GM21717 (cell line): ENCODE results near the gene PHRF1.

Experiments used
- ATAC-seq: cut with Tn5 transposase; IDR thresholded peaks from one replicate; pipeline ENCODE4 v1.9.1; 2021; ENCODE audit warnings: mild to moderate bottlenecking, moderate library complexity; ENCODE audit not compliant: unreplicated experiment

The PHRF1 gene

DNA sequence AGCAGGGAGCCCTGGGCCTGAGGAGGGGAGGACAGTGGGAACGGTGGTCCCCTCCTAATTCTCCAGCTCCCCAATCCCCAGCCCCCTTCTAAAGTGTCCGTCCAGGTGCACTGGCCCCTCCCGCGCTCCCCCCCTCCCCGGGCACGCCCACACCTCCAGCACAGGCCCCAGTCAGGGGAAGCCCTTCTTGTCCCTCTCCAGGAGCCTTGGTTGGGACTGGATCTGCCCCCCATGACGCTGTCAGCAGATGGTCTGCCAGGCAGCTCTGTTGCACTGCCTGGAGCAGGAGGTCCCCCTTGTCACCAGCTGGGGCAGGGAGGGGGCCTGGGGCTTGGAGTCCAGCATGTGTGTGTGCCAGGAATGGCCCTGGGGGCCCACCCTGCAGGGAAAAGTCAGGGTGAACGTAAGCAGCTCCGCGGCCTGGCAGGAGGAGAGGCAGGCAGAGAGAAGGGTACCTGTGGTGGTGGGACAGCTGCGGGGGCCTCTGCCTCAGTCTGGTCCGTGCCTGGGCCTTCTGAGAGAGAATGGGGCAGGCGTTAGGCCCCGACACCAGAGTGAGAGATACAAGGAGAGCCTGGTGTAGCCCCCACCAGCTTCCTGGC, 37.9 kb downstream of the PHRF1 start:
- ATAC-seq, result no peak

GRCh38 chr11:614623-615503, 38.6 kb downstream of the PHRF1 start:
- ATAC-seq, result peak; percentile 11

DNA sequence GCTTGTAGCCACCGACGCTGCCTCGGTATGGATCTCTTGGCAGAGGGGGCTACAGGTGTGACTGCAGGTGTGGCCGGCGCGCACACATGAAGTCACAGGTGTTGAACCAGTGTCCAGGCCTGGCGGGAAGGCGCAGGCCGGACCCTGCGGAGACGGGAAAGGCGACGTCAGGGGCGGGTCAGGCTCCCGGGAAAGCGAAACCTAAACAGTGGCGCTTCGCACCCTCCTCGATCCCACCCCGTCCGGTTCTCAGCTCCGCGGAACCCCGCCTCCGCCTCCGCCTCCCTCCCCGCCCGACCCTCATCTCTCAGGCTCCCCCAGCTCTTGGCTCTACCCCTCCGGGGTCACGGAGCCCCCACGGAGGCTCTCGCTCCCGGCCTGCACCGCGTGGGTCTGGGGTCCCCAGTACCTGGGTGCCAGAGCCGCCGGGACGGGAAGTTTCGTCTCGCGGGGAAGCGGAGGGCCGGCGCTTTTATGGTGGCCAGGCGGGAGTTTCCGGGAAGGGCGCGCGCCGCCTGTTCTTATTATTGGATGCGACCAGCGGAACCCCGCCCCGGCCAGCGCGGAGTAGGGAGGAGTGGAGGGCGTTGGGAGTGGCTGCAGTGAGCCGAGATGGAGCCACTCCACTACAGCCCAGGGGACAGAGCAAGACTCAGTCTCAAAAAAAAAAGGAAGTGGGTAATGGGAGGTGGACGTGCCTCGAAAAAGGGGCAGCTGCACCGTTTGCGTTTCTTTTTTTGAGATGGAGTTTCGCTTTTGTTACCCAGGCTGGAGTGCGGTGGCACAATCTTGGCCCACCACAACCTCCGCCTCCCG, 39.4 kb downstream of the PHRF1 start, which contains the start of gene IRF7:
Gene IRF7 (minus strand): TSS at position 447 of the 816 bp plus-strand sequence. CDS start 586 bp downstream, outside the sequence.
- ATAC-seq, result peak; percentile 75

DNA sequence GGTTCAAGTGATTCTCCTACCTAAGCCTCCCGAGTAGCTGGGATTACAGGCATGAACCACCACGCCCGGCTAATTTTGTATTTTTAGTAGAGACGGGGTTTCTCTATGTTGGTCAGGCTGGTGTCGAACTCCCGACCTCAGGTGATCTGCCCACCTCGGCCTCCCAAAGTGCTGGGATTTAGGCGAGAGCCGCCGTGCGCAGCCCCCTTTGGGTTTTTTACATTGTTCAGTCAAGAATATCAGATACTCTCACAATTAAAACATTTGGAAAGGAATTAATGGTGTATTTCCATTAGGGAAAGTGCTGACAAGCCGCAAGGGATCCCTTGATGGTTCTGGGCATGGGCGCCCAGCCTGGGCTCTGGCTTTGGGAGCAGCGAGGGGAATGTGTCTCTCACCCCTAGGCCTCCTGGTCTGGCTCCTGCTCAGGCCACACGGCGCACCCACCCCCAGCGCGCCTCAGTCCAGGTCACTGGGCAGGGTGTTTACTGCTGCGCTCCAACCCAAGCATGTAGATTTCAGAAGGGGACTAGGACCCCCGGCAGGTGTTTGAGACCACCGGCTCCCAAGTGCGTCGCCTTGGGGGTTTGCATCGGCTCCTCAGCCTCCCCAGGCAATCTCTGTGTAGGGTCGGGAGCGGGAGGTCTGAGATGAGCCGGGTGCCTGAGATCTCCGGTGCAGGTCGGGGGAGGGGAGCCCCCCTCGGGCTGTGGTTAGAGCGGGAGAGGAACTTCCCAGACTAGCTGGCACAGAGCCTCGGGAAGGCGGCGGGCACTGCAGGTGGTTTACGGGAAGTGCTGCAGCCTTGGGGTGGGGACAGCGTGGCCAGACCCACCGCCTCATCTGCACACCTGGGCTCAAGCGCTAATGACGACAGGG, 40.3 kb downstream of the PHRF1 start:
- no peak for ATAC-seq

DNA sequence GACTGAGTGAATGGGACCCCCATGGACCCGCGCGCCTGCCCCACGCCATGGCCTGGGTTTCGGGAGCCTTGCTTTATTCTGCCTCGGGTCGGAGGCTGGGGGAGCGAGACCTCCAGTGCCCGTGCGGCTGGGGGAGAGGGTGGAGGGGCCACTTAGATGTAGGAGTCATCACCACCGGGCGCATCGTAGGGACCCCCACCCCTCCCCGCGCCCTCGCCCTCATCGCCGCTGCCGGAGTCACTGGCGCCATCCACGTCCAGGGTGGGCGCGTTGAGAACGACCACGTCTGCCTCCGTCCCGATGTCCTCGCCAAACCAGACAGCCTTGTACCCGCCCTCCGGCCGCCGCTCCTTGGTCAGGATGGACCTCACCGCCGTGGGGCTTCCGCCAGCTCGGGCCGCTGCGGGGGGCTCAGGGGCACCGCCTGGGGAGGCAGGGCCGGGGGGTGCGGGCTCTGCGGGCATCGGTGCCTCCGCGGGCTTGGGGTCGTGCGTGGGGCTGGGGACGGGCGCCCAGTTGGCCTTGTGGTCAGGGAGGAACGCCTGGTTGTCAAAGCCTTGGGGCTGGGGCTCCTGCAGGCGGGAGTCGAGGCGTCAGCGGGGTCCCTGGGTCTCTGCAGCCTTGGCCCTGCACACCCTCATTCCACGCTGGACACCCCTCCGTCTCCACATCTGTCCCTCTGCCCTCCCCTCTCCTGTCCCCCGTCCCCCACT, 41.1 kb downstream of the PHRF1 start:
- no peak for ATAC-seq

GRCh38 chr11:617912-618682, 41.8 kb downstream of the PHRF1 start:
- ATAC-seq, result no peak

- no peak for ATAC-seq
Observed at GRCh38 chr11:618856-619627, 42.8 kb downstream of the PHRF1 start.

DNA sequence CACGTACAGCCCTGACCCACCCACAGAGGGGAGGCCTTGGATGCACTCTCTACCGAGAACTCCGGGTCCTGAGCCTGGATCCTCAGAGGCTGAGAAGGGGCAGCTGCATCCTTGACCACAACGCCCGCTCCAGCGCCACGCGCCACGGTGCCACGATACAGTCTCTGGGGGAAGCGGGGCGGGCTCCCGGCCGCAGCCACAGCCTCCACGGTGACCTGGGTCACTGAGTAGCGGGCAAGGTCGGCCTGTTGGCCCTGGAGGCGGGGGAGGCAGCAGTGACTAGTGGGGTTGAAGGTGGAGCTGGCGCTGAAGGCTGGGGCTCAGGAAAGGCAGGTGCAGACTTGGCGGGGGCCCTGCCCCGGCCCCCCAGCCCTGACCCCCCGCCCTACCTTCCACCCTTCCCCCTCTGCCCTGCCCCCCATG, 43.4 kb downstream of the PHRF1 start:
- ATAC-seq, result no peak

- no peak for ATAC-seq
Observed at GRCh38 chr11:620201-620600, 43.9 kb downstream of the PHRF1 start.

DNA sequence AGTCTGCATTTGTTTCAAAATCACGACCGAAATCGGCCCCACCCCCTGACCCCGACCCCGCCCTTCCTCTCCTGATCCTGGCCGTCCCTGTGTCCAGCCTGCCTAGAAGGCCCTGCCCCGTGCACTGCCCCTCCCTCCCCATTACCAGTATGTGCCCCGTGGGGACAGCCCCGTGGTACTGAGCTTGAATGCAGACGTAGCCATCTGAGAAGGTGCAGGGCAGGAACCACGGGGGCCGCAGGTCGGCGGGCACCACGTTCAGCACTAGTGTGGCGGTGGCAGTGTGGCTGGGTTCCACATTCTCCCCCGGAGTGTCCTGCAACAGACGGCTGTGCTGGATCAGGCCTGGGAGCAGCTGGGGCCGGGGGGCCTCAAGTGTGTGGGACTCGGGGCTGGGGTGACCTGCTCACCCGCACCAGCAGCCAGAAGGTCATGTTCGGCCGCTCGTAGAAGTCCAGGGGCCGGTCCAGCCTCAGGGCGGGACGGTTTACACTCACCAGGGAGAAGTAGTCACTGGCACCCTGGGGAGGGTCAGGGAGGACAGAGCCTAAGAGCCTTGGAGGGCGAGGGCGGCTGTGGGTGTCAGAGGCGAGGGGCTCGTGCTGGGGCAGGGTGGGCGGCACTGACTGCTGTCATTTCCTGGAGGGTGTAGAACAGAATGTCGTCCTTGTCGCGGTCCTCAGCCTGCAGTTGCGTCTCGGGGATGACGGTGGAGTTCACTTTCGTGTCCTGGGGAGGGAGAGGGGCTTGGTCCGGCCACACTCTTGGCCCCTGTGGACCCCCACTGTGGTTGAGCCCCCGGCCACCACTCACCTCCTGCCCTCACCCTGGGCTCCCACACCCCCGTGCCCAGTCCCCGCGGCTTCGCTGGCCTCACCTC, 44.9 kb downstream of the PHRF1 start:
- no peak for ATAC-seq

GRCh38 chr11:621838-622237, 45.6 kb downstream of the PHRF1 start:
- no peak for ATAC-seq

DNA sequence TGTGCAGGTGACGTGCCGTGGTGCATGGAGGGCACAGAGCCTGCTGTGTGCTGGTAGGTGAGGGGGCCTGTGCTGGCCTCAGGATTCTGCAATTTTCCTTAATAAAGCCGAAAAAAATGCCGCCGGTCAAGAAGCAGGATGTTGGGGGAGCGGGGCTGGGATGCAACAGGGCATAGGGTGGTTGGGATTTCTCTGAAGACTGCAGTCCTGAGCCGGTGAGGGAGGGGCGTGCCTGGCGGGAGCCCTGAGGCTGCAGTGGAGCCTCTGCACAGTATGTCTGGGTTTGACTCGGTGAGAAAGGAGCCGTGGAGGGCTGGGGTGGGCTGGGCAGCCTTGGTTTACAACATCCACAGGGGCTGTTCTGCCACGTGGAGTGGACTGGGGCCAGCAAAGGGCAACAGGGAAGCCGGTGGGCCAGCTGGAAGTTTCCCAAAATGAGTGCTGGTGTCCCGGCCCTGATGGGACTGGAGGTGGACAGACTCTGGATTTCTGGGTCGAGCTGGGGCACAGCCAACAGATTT, 47.1 kb downstream of the PHRF1 start:
- ATAC-seq, result no peak

DNA sequence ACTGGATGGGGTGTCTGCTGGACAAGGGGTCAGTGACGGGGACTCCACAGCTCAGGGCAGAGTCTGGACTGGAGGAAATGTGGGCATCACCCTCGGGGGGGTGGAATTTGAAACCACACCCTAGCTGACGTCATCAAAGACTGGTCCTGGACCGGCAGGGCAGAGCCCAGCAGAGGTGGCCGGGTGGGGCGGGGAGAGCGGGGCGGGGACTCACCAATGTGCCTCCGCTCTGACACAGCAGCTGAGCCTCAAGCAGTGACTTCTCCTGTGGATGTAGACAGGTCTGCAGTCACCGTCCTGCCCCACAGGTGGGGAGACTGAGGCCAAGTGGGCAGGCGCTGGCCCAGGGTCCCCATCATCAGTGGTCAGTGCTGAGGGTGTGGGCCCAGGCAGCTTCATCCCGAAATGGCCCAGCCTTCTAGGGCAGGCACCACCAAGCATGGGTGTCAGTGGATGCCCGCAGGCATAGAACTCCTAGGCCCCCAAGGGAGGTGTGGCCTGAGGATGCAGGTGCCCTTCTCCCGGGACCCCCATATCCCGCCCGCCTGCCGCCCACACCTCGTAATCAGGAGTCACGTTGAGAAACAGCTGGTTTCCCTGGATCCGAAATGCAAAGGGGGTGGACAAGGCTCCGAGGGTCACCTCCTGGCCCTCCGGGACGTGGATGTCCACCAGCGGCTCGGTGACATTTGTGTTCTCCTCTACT, 47.9 kb downstream of the PHRF1 start:
- ATAC-seq, result no peak

DNA sequence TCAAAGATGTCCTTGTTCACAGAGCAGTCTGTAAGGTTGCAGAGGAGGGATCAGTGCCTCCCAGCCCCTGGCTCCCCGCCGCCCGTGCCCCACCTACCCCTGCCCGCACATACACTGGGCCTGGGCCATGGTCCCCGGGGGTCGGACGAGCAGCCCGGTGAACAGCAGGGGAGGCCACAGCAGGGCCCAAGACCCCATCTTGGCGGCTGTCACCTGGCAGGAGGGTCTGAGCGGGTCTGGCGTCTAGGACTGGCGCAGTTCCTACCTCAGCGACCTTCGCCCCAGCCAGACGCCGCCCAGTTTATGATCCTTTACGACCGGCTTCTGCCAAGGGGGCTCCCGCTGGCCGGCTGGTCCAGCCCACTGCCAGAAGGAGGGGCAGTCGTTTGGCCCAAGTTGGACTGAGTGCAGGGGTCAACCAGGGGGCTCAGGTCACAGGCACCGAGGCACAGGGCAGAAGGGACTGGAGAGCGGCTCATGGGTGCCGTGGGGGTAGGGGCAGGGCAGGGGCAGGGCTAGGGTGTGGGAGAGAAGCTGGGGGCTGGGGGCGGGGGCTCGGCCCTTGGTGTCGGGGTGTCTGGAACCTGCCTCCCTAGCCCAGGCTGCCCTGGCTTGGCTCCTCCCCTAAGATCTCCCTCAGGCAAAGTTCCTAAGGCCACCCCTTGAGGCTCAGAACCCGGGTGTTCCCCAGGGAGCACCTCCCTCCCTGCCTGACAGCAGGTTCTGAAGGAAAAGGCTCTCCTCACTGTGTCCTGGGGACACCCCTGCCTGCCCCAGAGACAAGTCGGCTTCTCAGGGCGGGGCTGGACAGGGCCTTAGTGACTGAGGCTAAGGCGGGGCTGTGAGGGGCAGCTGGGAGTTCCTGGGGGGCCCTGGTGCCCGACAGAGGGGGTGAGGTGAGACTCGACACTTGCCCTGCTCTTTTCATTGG, 48.7 kb downstream of the PHRF1 start, which contains the start of gene CDHR5:
Gene CDHR5 (minus strand): TSS at position 251 of the 931 bp plus-strand sequence. CDS start 53 bp downstream, at position 198.
- no peak for ATAC-seq

- ATAC-seq, result no peak
Observed at GRCh38 chr11:625636-626268, 49.5 kb downstream of the PHRF1 start.
